HG03135 (cell line): ENCODE measurements around the gene MAP1LC3B2.

Experiments used
- ATAC-seq: cut with Tn5 transposase; IDR thresholded peaks from one replicate; pipeline ENCODE4 v1.9.1; 2021; ENCODE audit warnings: mild to moderate bottlenecking, moderate library complexity; ENCODE audit not compliant: unreplicated experiment

Gene MAP1LC3B2

DNA sequence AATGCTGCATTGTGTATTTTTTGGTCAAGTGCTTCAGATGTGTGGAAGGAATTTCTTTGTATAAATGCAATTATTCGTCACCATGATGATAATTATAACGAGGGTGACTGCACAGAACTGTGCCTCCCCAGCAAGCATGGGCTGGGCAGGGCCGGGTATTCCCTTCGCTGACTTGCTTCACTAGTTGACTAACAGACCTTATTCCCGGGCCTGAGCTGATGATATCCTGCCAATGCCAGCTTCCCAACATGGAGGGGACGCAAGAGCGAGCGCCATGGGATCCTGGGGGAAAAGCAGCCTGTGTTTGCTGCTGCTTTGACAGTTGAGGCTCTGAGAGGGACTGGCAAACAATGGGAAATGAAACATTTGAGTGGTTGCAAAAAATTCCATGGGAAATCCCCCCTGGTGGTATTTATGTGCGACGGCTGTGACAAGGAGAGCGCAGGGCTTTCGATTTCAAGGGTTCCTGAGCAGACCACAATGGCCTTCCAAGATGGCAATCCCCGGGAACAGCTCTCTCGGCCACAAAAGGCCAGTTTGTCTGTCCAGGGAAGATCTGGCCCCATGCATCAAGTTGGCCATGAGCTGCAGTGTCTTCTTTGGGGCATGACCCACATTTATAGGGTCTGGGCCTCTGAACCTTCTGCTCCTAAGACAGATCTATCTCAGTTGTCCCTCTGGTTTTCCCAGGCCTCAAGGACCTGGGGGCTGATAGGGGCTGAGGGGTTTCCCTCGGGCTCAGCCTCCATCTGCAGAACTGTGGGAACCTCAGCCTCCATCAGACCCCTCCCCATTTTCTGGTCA, 21.9 kb upstream of the MAP1LC3B2 start:
- peak; percentile 17 for ATAC-seq

GRCh38 chr12:116538076-116538591, 21.0 kb upstream of the MAP1LC3B2 start:
- peak; percentile 54 for ATAC-seq

GRCh38 chr12:116538682-116539305, 20.4 kb upstream of the MAP1LC3B2 start:
- no peak for ATAC-seq

DNA sequence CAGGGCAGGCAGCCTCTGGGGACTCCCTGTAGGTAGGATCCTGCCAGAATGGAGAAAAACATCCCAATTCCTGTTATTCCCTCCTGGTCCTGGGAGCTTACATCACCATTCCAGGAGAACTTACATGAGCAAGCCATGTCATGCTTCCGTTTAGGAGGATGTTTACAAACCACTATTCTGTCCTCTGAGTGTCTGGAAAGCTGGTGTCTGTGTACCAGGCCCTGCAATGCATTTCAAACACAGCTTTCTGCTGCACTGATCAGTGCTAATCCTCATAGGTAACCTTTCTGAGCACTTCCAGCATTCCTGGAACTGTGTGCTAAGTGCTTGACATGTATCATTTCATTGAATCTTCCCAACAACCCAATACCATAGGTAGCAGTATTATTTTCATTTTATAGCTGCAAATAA, 19.8 kb upstream of the MAP1LC3B2 start:
- no peak for ATAC-seq

DNA sequence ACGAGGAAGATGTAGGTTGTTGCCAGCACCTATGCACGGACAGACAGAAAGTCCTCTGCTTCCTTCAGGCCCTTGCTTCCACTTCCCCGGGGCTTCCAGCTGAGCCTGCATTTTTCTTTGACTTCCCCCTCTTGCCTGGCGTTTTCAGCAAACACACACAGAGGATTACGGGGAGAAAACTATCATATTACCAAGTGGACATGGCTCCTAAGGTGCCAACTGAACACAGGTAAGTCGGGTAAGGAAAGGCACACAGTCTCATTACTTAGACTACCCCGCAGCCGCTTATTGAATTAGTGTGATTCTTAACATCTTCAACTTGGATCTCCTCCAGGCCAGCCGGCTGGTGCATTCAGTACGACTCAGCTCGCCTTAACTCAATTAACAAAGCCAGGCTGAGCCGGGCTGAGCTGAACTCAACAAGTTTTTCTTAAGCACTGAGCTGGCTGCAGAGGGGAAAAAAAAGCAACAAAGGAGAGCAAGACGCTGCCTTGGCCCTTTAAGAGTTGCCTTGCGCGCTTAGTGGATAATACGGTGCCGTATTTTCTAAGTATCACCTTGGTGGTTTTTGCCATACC, 19.2 kb upstream of the MAP1LC3B2 start:
- no peak for ATAC-seq

DNA sequence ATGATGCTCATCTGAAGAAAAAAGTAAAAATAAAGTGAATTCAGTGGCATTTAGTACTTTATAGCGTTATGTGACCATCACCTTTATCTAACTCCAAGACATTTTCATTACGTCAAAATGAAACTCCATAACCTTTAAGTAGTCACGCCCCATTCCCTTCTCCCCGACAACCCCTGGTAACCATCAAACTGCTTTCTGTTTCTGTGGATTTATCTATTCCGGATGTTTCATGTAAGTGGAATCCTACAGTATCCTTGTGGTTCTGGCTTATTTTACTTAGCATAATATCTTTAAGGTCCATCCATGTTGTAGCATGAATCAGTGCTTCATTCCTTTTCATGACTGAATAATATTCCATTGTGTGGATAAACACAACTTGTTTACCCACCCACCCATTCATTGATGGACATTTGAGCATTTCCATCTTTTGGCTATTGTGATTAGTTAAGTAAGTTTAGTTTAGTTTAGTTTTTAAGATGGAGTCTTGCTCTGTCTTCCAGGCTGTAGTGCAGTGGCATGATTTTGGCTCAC, 18.5 kb upstream of the MAP1LC3B2 start:
- ATAC-seq, result no peak

DNA sequence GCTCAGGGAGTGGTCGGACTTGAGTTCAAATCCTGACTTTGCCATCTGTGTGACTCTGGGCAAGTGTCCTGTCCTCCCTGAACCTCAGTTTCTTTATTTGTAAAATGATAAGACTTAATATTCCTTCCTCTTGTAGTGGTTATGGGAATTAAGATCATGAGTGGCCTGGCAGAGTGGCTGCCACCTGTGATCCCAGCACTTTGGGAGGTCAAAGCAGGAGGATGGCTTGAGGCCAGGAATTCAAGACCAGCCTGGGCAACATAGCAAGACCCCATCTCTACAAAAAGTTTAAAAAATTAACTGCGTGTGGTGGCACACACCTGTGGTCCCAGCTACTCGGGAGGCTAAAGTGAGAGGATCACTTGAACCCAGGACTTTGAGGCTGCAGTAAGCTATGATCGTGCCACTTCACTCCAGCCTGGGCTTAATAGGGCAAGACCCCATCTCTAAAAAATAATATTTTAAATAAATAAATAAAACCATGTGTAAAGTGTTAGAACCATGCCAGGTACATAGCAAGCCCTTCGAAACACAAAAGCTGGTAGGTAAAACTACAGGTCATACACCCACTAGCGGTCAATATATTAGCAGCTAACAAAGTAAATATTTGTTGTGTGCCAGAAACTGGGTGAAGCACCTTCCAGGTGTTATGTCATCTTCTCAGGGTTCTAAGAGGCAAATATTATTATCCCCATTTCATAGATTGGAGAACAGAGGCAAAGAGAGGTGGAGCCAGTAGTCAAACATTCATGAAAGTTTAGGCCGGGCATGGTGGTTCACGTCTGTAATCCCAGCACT, 17.4 kb upstream of the MAP1LC3B2 start:
- no peak for ATAC-seq

DNA sequence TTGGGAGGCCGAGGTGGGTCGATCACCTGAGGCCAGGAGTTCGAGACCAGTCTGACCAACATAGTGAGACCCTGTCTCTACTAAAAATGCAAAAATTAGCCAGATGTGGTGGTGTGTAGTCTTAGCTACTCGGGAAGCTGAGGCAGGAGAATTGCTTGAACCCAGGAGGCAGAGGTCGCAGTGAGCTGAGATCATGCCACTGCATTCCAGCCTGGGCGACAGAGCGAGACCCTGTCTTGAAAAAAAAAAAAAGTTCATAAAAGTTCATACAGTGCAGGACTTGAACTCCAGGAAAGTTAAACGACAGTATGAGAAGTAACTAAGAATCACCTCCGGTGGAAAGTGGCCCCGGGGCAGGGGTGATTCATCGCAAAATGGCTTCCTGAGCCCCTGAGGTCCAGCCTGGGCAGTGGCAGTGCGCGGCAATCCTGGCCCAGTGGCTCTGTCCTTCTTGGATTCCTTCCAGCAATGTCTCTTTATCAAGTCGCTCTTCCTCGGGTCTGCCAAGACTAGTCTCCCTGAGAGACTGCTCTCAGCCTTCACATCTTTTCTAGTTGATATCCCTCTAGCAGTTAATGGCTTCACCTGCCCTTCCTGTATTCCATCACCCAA, 16.7 kb upstream of the MAP1LC3B2 start:
- ATAC-seq, result no peak

- no peak for ATAC-seq
Observed at GRCh38 chr12:116544656-116545055, 14.5 kb upstream of the MAP1LC3B2 start.

GRCh38 chr12:116545144-116545543, 14.0 kb upstream of the MAP1LC3B2 start:
- no peak for ATAC-seq

DNA sequence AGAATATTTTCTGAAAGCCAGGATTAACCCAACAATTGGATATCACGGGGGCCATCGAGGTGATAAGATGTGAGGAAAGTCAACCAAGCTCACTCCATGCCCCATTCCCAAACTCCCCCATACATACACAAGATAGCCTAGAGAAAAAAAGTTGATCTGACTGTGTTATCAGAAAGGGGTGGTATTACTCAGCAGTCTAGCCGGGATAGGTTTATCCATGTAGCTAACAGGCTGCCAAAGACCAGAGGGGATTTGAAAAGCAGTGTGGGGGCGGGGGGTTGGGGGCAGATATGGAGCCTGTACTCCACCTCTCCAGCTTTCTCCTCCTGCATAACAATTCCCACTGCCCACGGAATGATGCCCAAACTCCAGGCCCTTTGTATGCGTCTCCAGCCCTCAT, 13.2 kb upstream of the MAP1LC3B2 start:
- no peak for ATAC-seq

DNA sequence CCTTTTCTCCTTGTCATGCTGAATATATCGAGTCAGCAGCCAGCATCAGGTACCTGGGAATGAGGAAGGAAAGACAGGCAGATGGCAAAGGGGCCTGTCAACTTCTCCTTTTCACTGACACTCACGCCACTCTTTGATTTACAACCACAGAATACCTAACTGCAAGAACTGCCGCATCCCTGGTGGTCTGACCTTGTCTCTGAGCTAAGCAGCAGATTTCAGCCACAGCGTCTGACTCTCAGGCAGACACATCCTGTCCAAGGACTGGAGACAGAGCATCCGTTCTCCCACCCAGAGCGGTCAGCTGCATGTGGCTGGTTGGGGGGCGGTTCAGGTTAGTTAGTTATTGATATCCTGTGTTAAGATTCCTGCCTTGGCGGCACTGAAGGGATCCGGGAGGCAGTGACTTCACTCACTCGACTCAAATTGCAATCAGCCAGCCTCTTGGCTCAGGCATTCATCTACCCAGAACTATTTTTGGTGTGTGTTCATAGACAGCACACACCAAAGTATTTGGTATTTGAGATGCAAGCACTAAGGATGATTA, 11.2 kb upstream of the MAP1LC3B2 start:
- peak; percentile 90 for ATAC-seq

DNA sequence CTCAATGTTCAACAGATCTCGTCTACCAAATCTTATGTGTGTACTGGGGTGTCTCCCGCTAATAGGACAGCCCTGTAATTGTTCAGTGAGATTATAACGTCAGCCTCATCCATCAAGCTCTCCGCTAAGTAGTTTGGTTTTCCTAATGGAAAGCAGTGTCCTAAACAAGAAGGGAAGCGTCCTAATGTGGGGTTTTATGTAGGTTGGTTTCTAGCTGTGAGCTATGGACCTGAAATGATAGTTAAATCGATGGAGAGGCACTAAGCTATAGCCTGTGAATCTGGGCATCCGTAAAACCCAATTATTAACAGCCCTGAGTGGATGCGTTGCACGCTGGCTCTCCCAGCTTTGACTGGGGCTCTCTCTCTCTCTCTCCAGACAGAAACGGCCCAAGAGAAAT, 9.2 kb upstream of the MAP1LC3B2 start:
- ATAC-seq, result no peak

- ATAC-seq, result no peak
Observed at GRCh38 chr12:116551151-116551550, 8.0 kb upstream of the MAP1LC3B2 start.

DNA sequence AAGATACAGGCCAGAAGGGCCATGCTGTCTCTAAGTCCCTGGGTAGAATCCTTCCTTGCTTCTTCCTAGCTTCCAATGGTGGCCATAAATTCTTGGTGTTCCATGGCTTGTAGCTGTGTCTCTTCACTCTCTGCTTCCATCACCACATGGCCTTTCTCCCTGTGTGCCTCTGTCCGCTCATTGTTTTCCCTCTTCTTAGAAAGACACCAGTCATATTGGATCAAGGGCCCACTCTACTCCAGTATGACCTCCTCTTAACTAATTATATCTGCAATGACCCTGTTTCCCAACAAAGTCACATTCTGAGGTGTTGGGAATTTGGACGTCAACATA, 7.6 kb upstream of the MAP1LC3B2 start:
- no peak for ATAC-seq

GRCh38 chr12:116551952-116552772, 7.0 kb upstream of the MAP1LC3B2 start:
- ATAC-seq, result no peak

DNA sequence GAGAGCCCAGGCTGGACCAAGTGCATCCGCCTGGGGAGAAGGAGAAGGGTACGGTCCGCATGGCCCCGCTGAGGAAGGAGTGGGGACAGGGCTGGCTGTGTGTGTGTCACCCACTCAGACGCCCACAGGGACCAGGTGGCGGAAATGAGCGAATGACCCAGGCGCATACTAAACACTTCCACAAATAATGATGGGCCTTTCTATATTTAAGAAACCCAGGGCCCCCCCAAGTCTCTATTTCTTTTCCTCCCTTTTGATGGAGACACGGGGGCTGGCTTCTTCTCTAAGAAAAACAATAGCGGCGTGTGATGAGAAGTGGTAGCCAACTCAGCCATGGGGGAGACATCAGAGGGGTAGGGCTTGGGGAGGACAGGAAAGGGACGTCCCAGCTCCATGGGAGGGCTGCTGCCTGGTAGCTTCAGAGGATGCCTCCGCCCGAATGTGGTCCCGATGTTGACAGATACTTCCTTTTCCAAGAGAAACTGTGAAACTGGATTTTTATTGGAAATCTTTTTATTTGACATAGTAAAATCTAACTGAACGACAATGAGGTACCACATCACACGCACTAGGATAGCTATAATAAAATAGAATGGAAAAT, 6.3 kb upstream of the MAP1LC3B2 start:
- ATAC-seq, result no peak

DNA sequence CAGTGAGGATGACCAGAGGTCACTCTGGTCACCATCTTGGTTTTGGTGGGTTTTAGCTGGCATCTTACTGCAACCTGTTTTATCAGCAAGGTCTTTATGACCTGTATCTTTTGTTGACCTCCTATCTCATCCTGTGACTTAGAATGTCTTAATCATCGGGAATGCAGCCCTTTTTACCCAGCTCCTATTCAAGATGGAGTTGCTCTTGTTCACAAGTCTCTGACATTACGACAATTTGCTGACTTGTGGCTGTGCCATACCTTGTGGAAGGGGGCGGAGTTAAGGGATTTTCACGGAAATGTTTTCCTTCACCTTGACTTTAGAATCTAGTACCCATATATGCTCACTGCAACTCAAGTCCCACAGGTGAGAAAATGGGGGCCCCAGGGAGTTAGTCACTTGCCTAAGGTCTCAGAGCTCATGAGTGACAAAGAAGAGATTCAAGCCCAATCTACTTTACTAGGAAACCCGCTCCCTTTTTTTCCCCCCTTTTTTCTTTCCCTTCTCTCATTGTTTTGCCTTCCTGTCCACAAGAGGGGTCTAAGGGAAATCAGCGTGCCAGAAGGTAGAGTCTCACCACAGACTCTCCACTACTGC, 2.7 kb upstream of the MAP1LC3B2 start:
- ATAC-seq, result no peak
